SU-DHL-6 (cell line): ENCODE measurements around the gene TRAF6.
"Not testable (repeated sequence)": the region's sequence is repeated elsewhere in the genome, so short reads cannot be mapped to it uniquely, and the experiment has no call there.

ENCODE experiments used
- H2AFZ ChIP-seq: fragments of 200-600 bp; sonication (generic); 2 replicates; pipeline ENCODE4 v1.6.1; 2014; ENCODE audit warnings: low read depth, mild to moderate bottlenecking, moderate library complexity, mixed read lengths, antibody characterized with exemption, low read length; ENCODE audit not compliant: severe bottlenecking
- H3F3A ChIP-seq: fragments of 200-600 bp; shearing (Covaris generic); 2 replicates; pipeline ENCODE4 v1.6.0; 2016; ENCODE audit warnings: antibody characterized with exemption, mild to moderate bottlenecking; ENCODE audit not compliant: insufficient read depth
- H3K27ac ChIP-seq: fragments of 200-600 bp; sonication (generic); 2 replicates; pipeline ENCODE4 v1.5.1; 2016; ENCODE audit warnings: low read depth, mild to moderate bottlenecking, low read length, moderate library complexity, mixed read lengths
- H3K27me3 ChIP-seq: fragments of 200-600 bp; sonication (generic), shearing (Covaris generic); 2 replicates; pipeline ENCODE4 v1.6.0; 2014; ENCODE audit warnings: mild to moderate bottlenecking, low read length
- H3K36me3 ChIP-seq: fragments of 200-600 bp; sonication (generic); 2 replicates; pipeline ENCODE4 v1.6.1; 2014; ENCODE audit warnings: mild to moderate bottlenecking, low read length, mixed read lengths
- H3K4me2 ChIP-seq: fragments of 300-600, 200-600 bp; shearing (Covaris generic), sonication (generic); 2 replicates; pipeline ENCODE4 v1.6.0; 2014; ENCODE audit warnings: low read length, low read depth, mild to moderate bottlenecking; ENCODE audit not compliant: poor library complexity, severe bottlenecking
- H3K4me3 ChIP-seq: fragments of 200-600 bp; sonication (generic); 2 replicates; pipeline ENCODE4 v1.5.1; 2014; ENCODE audit warnings: antibody characterized with exemption, low read length, mild to moderate bottlenecking, mixed read lengths; ENCODE audit not compliant: insufficient read depth, poor library complexity, severe bottlenecking
- H3K79me2 ChIP-seq: fragments of 200-600 bp; sonication (generic); 2 replicates; pipeline ENCODE4 v1.6.1; 2014; ENCODE audit warnings: mild to moderate bottlenecking, low read length, moderate library complexity; ENCODE audit not compliant: insufficient read depth
- H3K9ac ChIP-seq: fragments of 200-600 bp; sonication (generic); 2 replicates; pipeline ENCODE4 v1.7.0; 2014; ENCODE audit warnings: mild to moderate bottlenecking, low read length
- H3K9me2 ChIP-seq: fragments of 200-600 bp; sonication (generic); replicated peaks from 2 replicates; pipeline ENCODE4 v1.6.1; 2014; ENCODE audit warnings: low read length; ENCODE audit not compliant: insufficient read depth
- H3K9me3 ChIP-seq: fragments of 200-600 bp; sonication (generic); 2 replicates; pipeline ENCODE4 v1.6.1; 2014; ENCODE audit warnings: low read length, mixed read lengths; ENCODE audit not compliant: insufficient read depth
- H4K20me1 ChIP-seq: fragments of 200-600 bp; sonication (generic); 2 replicates; pipeline ENCODE4 v1.6.1; 2014; ENCODE audit warnings: low read depth, mild to moderate bottlenecking, antibody characterized with exemption, low read length, moderate library complexity, mixed read lengths
- EZH2phosphoT487 ChIP-seq: fragments of 200-600 bp; sonication (generic), shearing (Covaris generic); conservative IDR thresholded peaks from 2 replicates; pipeline ENCODE4 v1.6.1; 2018; ENCODE audit warnings: mild to moderate bottlenecking, antibody characterized with exemption, low read length, moderate library complexity, mixed read lengths
- TF ChIP-seq, protein P1 (sequence below): fragments of 200-600 bp; sonication (generic); IDR thresholded peaks from one replicate; pipeline ENCODE4 v1.5.1; 2017; ENCODE audit warnings: antibody characterized with exemption, mild to moderate bottlenecking, low read length, moderate library complexity; ENCODE audit not compliant: insufficient read depth, poor library complexity, severe bottlenecking

Gene TRAF6

DNA sequence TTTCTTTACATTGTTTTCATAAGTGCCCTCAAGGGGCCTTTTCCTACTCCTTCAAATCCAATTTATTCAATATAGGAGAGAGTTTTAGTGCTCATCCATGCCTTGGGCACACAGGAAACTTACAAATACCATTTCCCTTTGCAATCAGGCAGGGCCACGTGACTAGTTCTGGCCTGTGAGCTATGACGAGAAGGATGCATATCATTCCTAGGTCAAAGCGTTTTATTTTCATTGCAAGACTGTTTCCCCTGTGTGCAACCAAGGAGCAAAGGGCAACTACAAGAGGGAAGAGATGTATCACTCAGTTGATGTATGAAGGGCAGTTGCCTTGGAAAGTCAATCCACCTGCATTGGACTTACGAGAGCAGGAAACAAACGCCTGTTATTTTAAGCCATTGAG is 1.9 kb upstream of the TRAF6 start:
- H2AFZ ChIP-seq: no peak overlapping the region
- H3F3A ChIP-seq: no peaks in the 10 kb centered on the region
- H3K36me3 ChIP-seq: no peaks in the 10 kb centered on the region

DNA sequence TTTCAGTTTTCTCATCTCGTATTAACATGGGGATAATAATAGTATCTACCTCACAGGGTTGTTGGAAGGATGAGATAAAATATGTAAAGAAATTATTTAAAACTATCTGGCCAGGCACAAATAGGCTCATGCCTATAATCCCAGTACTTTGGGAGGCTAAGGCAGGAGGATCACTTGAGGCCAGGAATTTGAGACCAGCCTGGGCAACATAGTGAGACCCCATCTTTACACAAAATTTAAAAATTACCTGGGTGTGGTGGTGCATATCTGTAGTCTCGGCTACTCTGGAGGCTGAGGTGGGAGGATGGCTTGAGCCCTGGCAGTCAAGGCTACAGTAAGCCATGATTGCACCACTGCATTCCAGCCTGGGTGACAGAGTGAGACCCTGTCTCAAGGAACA is 990 bp upstream of the TRAF6 start:
- not testable (repeated sequence) for H3K9ac ChIP-seq, H3K9me2 ChIP-seq, H3F3A ChIP-seq, H3K36me3 ChIP-seq, H3K9me3 ChIP-seq, H4K20me1 ChIP-seq, H3K27ac ChIP-seq, H3K4me3 ChIP-seq, H3K27me3 ChIP-seq, H2AFZ ChIP-seq
- peaks cover 16% of the 10 kb centered on the region for H3K79me2 ChIP-seq
- H3K4me2 ChIP-seq: peak overlapping the region; percentile 67

More for the DNA sequence above, 1.9 kb upstream of the TRAF6 start:
- Histone ChIP-seq H3K9me3 (no peaks in the 10 kb centered on the region), H4K20me1 (no peaks in the 10 kb centered on the region), H3K9ac (no peak overlapping the region), H3K27ac (no peak overlapping the region), H3K9me2 (no peaks in the 10 kb centered on the region), H3K79me2 (peaks cover 16% of the 10 kb centered on the region), H3K27me3 (no peaks in the 10 kb centered on the region), H3K4me3 (no peak overlapping the region), H3K4me2 (no peak overlapping the region)
- TF ChIP-seq, protein P1, sequence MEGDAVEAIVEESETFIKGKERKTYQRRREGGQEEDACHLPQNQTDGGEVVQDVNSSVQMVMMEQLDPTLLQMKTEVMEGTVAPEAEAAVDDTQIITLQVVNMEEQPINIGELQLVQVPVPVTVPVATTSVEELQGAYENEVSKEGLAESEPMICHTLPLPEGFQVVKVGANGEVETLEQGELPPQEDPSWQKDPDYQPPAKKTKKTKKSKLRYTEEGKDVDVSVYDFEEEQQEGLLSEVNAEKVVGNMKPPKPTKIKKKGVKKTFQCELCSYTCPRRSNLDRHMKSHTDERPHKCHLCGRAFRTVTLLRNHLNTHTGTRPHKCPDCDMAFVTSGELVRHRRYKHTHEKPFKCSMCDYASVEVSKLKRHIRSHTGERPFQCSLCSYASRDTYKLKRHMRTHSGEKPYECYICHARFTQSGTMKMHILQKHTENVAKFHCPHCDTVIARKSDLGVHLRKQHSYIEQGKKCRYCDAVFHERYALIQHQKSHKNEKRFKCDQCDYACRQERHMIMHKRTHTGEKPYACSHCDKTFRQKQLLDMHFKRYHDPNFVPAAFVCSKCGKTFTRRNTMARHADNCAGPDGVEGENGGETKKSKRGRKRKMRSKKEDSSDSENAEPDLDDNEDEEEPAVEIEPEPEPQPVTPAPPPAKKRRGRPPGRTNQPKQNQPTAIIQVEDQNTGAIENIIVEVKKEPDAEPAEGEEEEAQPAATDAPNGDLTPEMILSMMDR: no peak
- TF ChIP-seq EZH2phosphoT487: no peak

DNA sequence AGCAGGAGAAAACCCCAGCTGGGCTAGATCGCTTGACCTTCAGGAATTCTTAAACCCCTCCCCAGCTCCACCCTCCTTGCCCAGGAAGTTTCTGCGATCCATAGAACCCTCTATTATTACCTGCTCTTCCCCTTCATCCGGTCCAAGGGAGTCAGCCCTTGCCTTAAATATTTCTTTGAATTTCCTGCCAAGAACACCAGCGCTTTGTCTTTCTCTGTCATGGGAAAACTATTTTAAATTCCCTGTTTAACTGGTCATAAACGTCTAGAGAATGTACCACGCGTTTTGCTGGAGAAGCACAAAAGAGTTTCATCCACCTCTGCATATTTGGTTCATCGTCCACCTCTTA is 496 bp upstream of the TRAF6 start:
- Histone ChIP-seq H3K27ac (no peak overlapping the region), H3K36me3 (no peaks in the 10 kb centered on the region), H3K9ac (peak overlapping the region; percentile 70), H3K9me2 (no peaks in the 10 kb centered on the region), H3K4me2 (peak overlapping the region; percentile 67), H3K79me2 (peaks cover 19% of the 10 kb centered on the region), H2AFZ (peak overlapping the region; percentile 99), H3F3A (peaks cover 7% of the 10 kb centered on the region; the same call in 1 of the 2 replicates), H3K4me3 (peak overlapping the region; percentile 85), H3K27me3 (no peaks in the 10 kb centered on the region), H3K9me3 (no peaks in the 10 kb centered on the region), H4K20me1 (0 out of 2 replicates have a peak, but pooled peaks cover 5% of the 10 kb centered on the region)
- TF ChIP-seq, protein P1: no peak
- no peak for TF ChIP-seq EZH2phosphoT487

DNA sequence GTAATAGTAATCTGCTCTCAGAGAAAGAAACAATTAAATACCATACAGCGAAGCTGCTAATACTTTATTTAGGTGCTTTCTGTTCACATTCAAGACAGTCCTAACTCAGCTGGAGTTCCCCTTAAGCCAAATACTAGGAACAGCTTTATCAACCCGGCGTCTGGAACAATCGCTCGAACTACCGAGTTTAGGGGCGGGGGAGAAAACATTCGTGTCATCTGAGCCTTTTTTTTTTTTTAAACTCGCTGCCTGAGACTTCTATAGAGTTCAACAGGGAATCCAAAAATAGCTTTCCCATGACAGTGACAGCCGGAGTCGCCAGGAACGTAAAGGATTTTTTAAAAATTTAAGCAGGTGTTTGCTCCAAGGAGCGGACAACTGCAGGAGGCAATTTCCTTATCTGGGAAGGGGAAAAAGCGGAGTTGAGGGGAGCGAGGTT is 852 bp downstream of the TRAF6 start:
- peak overlapping the region; percentile 67 for H3K4me2 ChIP-seq
- H3K9ac ChIP-seq: peak overlapping the region; percentile 70
- 0 out of 2 replicates have a peak, but pooled peaks cover 5% of the 10 kb centered on the region for H4K20me1 ChIP-seq
- H3K9me3 ChIP-seq: no peaks in the 10 kb centered on the region
- peaks cover 7% of the 10 kb centered on the region; the same call in 1 of the 2 replicates for H3F3A ChIP-seq
- H3K36me3 ChIP-seq: no peaks in the 10 kb centered on the region
- no peaks in the 10 kb centered on the region for H3K9me2 ChIP-seq
- peaks cover 27% of the 10 kb centered on the region for H3K79me2 ChIP-seq
- no peak for TF ChIP-seq EZH2phosphoT487
- TF ChIP-seq, protein P1: no peak
- no peaks in the 10 kb centered on the region for H3K27me3 ChIP-seq
- no peak overlapping the region for H3K27ac ChIP-seq
- H3K4me3 ChIP-seq: peak overlapping the region; percentile 85
- peak overlapping the region; percentile 99 for H2AFZ ChIP-seq
